HepG2 (cell line): Measurements from ENCODE around the gene TNS4. TPM values are rescaled to one million over a fixed set of nuclear protein-coding genes. Genes with fewer than 3 reads are reported as not detected.

Experiments used
- ATAC-seq: fragments of 200-7000 bp; cut with Tn5 transposase; 3 replicates; pipeline ENCODE4 v1.9.1; 2020; ENCODE audit warnings: mild to moderate bottlenecking, moderate library complexity
- BruUV-seq: library from RNA; stranded (reverse); fragments of 400-500 nt; replicated peaks from 2 replicates; lab custom pipeline; 2021; lab: Mats Ljungman, UMichigan
- CTCF ChIA-PET: fragments of 300-600 bp; formaldehyde crosslinking; extraction: SDS; loops from one replicate; lab custom pipeline; 2021; ENCODE audit warnings: low total read pairs, inconsistent platforms, low intra/inter-chr PET ratio; lab: Yijun Ruan, JAX
- POLR2A ChIA-PET: fragments of 350-600 bp; sonication (Branson Sonifier 250); formaldehyde crosslinking; loops from one replicate; lab custom pipeline; 2020; ENCODE audit warnings: antibody characterized with exemption, inconsistent platforms; lab: Yijun Ruan, JAX
- DNase-seq: peaks from one replicate; pipeline ENCODE4 v3.0.0-alpha.2; 2015; ENCODE audit warnings: low spot score
- FAIRE-seq: peaks from 3 replicates; lab custom pipeline; 2011; peaks lifted over from hg19 to GRCh38; lab: Jason Lieb, UNC
- H2AFZ ChIP-seq: one replicate; pipeline ENCODE4 v1.6.1; 2011; ENCODE audit warnings: low read length, inconsistent platforms
- H3K27ac ChIP-seq: fragments of 300-600 bp; 3 replicates; pipeline ENCODE4 v1.8.0; 2011; ENCODE audit warnings: mixed run types, mild to moderate bottlenecking, mixed read lengths, low read length, inconsistent platforms; ENCODE audit not compliant: insufficient read depth; ENCODE audit errors: extremely low read length
- H3K27me3 ChIP-seq, 2 experiments: fragments of 200-600 bp in 1 of 2; 2 replicates in 1 of 2; 3 replicates in 1 of 2; pipeline versions ENCODE4 v1.6.0 to v1.8.0; 2011; ENCODE audit warnings: low read length in 2 of 2, mild to moderate bottlenecking in 2 of 2, moderate library complexity in 2 of 2, inconsistent platforms in 1 of 2; ENCODE audit not compliant: insufficient read depth in 2 of 2, control insufficient read depth in 1 of 2
- H3K36me3 ChIP-seq, 2 experiments: fragments of 200-600 bp in 1 of 2; replicated peaks in 1 of 2; 2 replicates in 1 of 2; 3 replicates in 1 of 2; pipeline versions ENCODE4 v1.5.1 to v1.8.0; 2011; ENCODE audit warnings: low read length in 2 of 2, inconsistent platforms in 1 of 2; ENCODE audit not compliant: insufficient read depth in 2 of 2, control insufficient read depth in 1 of 2
- H3K4me1 ChIP-seq: 2 replicates; pipeline ENCODE4 v1.5.1; 2012; ENCODE audit warnings: low read length, inconsistent platforms; ENCODE audit not compliant: insufficient read depth
- H3K4me2 ChIP-seq: 2 replicates; pipeline ENCODE4 v1.6.0; 2011; ENCODE audit warnings: low read depth, low read length, inconsistent platforms
- H3K4me3 ChIP-seq, 3 experiments: fragments of 200-600 bp in 1 of 3; sonication (generic), shearing (Covaris generic) in 1 of 3; replicated peaks in 1 of 3; 2 replicates each; pipeline ENCODE4 v1.5.1; 2011 to 2016; ENCODE audit warnings: low read length in 3 of 3, inconsistent platforms in 2 of 3, low read depth in 2 of 3, mild to moderate bottlenecking in 2 of 3, control low read depth in 1 of 3, mixed read lengths in 1 of 3; ENCODE audit not compliant: insufficient read depth in 1 of 3
- H3K79me2 ChIP-seq: one replicate; pipeline ENCODE4 v1.6.1; 2011; ENCODE audit warnings: low read length, inconsistent platforms; ENCODE audit not compliant: insufficient read depth
- H3K9ac ChIP-seq: 2 replicates; pipeline ENCODE4 v1.6.0; 2011; ENCODE audit warnings: mild to moderate bottlenecking, low read depth, low read length, inconsistent platforms; ENCODE audit not compliant: insufficient read depth
- H3K9me3 ChIP-seq: 2 replicates; pipeline ENCODE4 v1.5.1; 2012; ENCODE audit warnings: mild to moderate bottlenecking, low read length
- H4K20me1 ChIP-seq: 2 replicates; pipeline ENCODE4 v1.6.0; 2011; ENCODE audit warnings: inconsistent platforms, mild to moderate bottlenecking, low read length, moderate library complexity; ENCODE audit not compliant: insufficient read depth
- ATF1 ChIP-seq: IDR thresholded peaks from 2 replicates; pipeline ENCODE4 v1.6.1; 2016; ENCODE audit warnings: mild to moderate bottlenecking, control low read depth
- GMEB2 ChIP-seq: IDR thresholded peaks from 2 replicates; pipeline ENCODE4 v1.6.1; 2016; ENCODE audit warnings: missing biosample characterization, missing genetic modification reagents, low read depth
- HINFP ChIP-seq: sonication (generic); formaldehyde crosslinking; IDR thresholded peaks from 2 replicates; pipeline ENCODE4 v1.4.0; 2020; ENCODE audit warnings: low read depth, mild to moderate bottlenecking, missing genetic modification reagents
- NFIC ChIP-seq: IDR thresholded peaks from 2 replicates; pipeline ENCODE4 v1.6.1; 2012; ENCODE audit warnings: mild to moderate bottlenecking, low read length, inconsistent platforms
- SRSF4 ChIP-seq: fragments of 200-400 bp; formaldehyde crosslinking; IDR thresholded peaks from one replicate; pipeline ENCODE4 v1.6.1; 2018; ENCODE audit warnings: mild to moderate bottlenecking, low read depth, low read length, moderate library complexity; ENCODE audit not compliant: poor library complexity, severe bottlenecking
- ZMYM3 ChIP-seq: sonication (generic); formaldehyde crosslinking; IDR thresholded peaks from 2 replicates; pipeline ENCODE4 v1.5.1; 2020; ENCODE audit warnings: mild to moderate bottlenecking, missing genetic modification reagents
- ZNF75D ChIP-seq: sonication (generic); formaldehyde crosslinking; IDR thresholded peaks from 2 replicates; pipeline ENCODE4 v1.8.1; 2023; ENCODE audit warnings: missing genetic modification reagents, mild to moderate bottlenecking, borderline replicate concordance
- WGBS: methylation state at CpG from one replicate; pipeline ENCODE4 v1.1.6; 2017; ENCODE audit warnings: low lambda C conversion rate; 5-methylcytosine and 5-hydroxymethylcytosine counted together
- in situ Hi-C: cut with HindIII; loops from 2 replicates; pipeline ENCODE4 v1.10.0; 2017; ENCODE audit warnings: low pct_unique_long_range_greater_than_20kb; ENCODE audit not compliant: extremely low pct_ligation_motif_present
- intact Hi-C: fragments of 100-400 bp; cut with micrococcal nuclease; formaldehyde crosslinking; loops from one replicate; pipeline ENCODE4 v1.10.0; 2022; ENCODE audit not compliant: unreplicated experiment
- polyA plus RNA-seq, 8 experiments: library from polyadenylated mRNA; depleted of rRNA in 3 of 8; stranded (reverse) in 7 of 8; unstranded in 1 of 8; fragments of >200 nt; fragmentation: Illumina TruSeq in 4 of 8; extraction: Trizol in 4 of 8; gene quantifications; 2 replicates each; pipeline versions ENCODE4 v1.2.1 to v1.2.3, GENCODE V29; 2011 to 2016; ENCODE audit warnings: low read depth in 4 of 8, missing spikeins in 1 of 8, mixed read lengths in 1 of 8; ENCODE audit not compliant: insufficient read depth in 1 of 8
- total RNA-seq, 5 experiments: library from RNA; depleted of rRNA; stranded (reverse); fragments of >200 nt; fragmentation: Illumina TruSeq; extraction: Trizol; gene quantifications; 2 replicates each; pipeline ENCODE4 v1.2.3, GENCODE V29; 2016; ENCODE audit warnings: low read depth in 1 of 5

TNS4 gene
- total and polyA plus RNA-seq, 2 of the 13 experiments (the other 11 are each of a cell fraction or from before 2014, with no cell fraction given), result 0.58 to 2.1 TPM

- no TSS peak for BruUV-seq
- H3K4me3 ChIP-seq, result no peak overlapping the region
- TF ChIP-seq ZNF75D (0 out of 2 replicates have a peak, but pooled peaks have one; percentile 51), GMEB2 (CRISPR knock-in tag) (no peak), SRSF4 (no peak), HINFP (CRISPR knock-in tag) (no peak)
- H2AFZ ChIP-seq, result no peak overlapping the region
- no peak overlapping the region for H3K4me2 ChIP-seq
- no peak overlapping the region for H3K9ac ChIP-seq
- CTCF ChIA-PET, result no interaction called here
- H3K27ac ChIP-seq, result no peak overlapping the region
- no peaks in the 10 kb centered on the region for H3K36me3 ChIP-seq
- no peaks in the 10 kb centered on the region for H4K20me1 ChIP-seq
- no peaks in the 10 kb centered on the region for H3K9me3 ChIP-seq
- in situ Hi-C loops (no loop called here), intact Hi-C loops (no loop called here)
- FAIRE-seq (no peak), DNase-seq (no peak), ATAC-seq (no peak)
- no peaks in the 10 kb centered on the region for H3K79me2 ChIP-seq
- POLR2A ChIA-PET, result no interaction called here
- WGBS, result 53% methylated on average over 4 of the region's 4 CpGs
- H3K27me3 ChIP-seq, result no peaks in the 10 kb centered on the region
- H3K4me1 ChIP-seq, result peaks cover 68% of the 10 kb centered on the region
Observed at GRCh38 chr17:40517981-40518380, 16.6 kb upstream of the TNS4 start.

GRCh38 chr17:40517286-40517662 is 15.9 kb upstream of the TNS4 start:
- FAIRE-seq, result no peak
- POLR2A ChIA-PET, result no interaction called here
- no peaks in the 10 kb centered on the region for H4K20me1 ChIP-seq
- no peak overlapping the region for H3K4me3 ChIP-seq
- peak; percentile 39; the same call in 1 of the 2 replicates for TF ChIP-seq ZMYM3 (CRISPR knock-in tag)
- TF ChIP-seq ATF1 (CRISPR knock-in tag), result 0 out of 2 replicates have a peak, but pooled peaks have one; percentile 0
- TF ChIP-seq NFIC, result no peak
- no peak overlapping the region for H3K9ac ChIP-seq
- no peaks in the 10 kb centered on the region for H3K36me3 ChIP-seq
- 65% methylated on average over 2 of the region's 2 CpGs for WGBS
- H3K4me1 ChIP-seq, result peaks cover 75% of the 10 kb centered on the region
- BruUV-seq, result no TSS peak
- no peaks in the 10 kb centered on the region for H3K27me3 ChIP-seq
- CTCF ChIA-PET, result no interaction called here
- no peaks in the 10 kb centered on the region for H3K9me3 ChIP-seq
- no peak for DNase-seq
- no peak overlapping the region for H2AFZ ChIP-seq
- intact Hi-C loops, result no loop called here
- in situ Hi-C loops, result no loop called here
- 0 out of 2 replicates have a peak overlapping the region, but pooled peaks have one; percentile 3 for H3K4me2 ChIP-seq
- H3K27ac ChIP-seq, result no peak overlapping the region
- no peak for ATAC-seq
- no peaks in the 10 kb centered on the region for H3K79me2 ChIP-seq
